Caco-2 (cell line): ENCODE data around the gene NOL9. TPM values are rescaled to one million over a fixed set of nuclear protein-coding genes. Genes with fewer than 3 reads are reported as not detected.
A peak's percentile ranks its signal among the peaks of the same experiment; 100 is the strongest.

Source experiments
- BruUV-seq: library from RNA; stranded (reverse); fragments of 400-500 nt; replicated peaks from 2 replicates; lab custom pipeline; 2021; lab: Mats Ljungman, UMichigan
- CTCF ChIA-PET: fragments of 300-600 bp; sonication (Branson Sonifier 250); formaldehyde crosslinking; loops from one replicate; lab custom pipeline; 2022; ENCODE audit warnings: antibody characterized with exemption; lab: Charles Lee
- POLR2A ChIA-PET: fragments of 300-600 bp; sonication (Branson Sonifier 250); formaldehyde crosslinking; loops from one replicate; lab custom pipeline; 2022; ENCODE audit warnings: antibody characterized with exemption; lab: Charles Lee
- DNase-seq, 2 experiments: peaks; one replicate each; pipeline versions ENCODE4 v3.0.0 to v3.0.0-alpha.2; 2020 to 2022
- H3K27me3 ChIP-seq: replicated peaks from 2 replicates; pipeline ENCODE4 v1.6.0; 2011; ENCODE audit warnings: low read length; ENCODE audit not compliant: control insufficient read depth, insufficient read depth
- H3K36me3 ChIP-seq: 2 replicates; pipeline ENCODE4 v1.5.1; 2011; ENCODE audit warnings: low read length; ENCODE audit not compliant: control insufficient read depth, insufficient read depth
- H3K4me1 ChIP-seq: fragments of 250-450 bp; sonication (Bioruptor Pico); 2 replicates; pipeline ENCODE4 v1.5.1; 2020; ENCODE audit warnings: mild to moderate bottlenecking
- H3K4me3 ChIP-seq: 2 replicates; pipeline ENCODE4 v1.5.1; 2011; ENCODE audit warnings: low read depth, mild to moderate bottlenecking, control low read depth, low read length
- H3K9me3 ChIP-seq: fragments of 250-450 bp; sonication (Bioruptor Pico); 2 replicates; pipeline ENCODE4 v1.5.1; 2020; ENCODE audit warnings: mild to moderate bottlenecking, moderate library complexity
- H3K27ac Mint-ChIP-seq: one replicate; pipeline ENCODE4 v1.8.0; 2022; ENCODE audit warnings: mixed read lengths; ENCODE audit not compliant: unreplicated experiment
- H3K27me3 Mint-ChIP-seq: one replicate; pipeline ENCODE4 v1.8.0; 2022; ENCODE audit warnings: mixed read lengths; ENCODE audit not compliant: insufficient read depth, unreplicated experiment
- H3K36me3 Mint-ChIP-seq: one replicate; pipeline ENCODE4 v1.8.0; 2022; ENCODE audit warnings: mild to moderate bottlenecking, mixed read lengths; ENCODE audit not compliant: insufficient read depth, unreplicated experiment
- H3K4me1 Mint-ChIP-seq: one replicate; pipeline ENCODE4 v1.8.0; 2022; ENCODE audit warnings: low read depth, mixed read lengths; ENCODE audit not compliant: unreplicated experiment
- H3K4me3 Mint-ChIP-seq: one replicate; pipeline ENCODE4 v1.8.0; 2022; ENCODE audit warnings: mild to moderate bottlenecking, moderate library complexity, mixed read lengths; ENCODE audit not compliant: unreplicated experiment
- H3K9me3 Mint-ChIP-seq: one replicate; pipeline ENCODE4 v1.8.0; 2022; ENCODE audit warnings: mixed read lengths; ENCODE audit not compliant: unreplicated experiment
- CTCF ChIP-seq, 2 experiments: fragments of 200-600 bp in 1 of 2; IDR thresholded peaks; 1 replicate in 1 of 2; 2 replicates in 1 of 2; pipeline versions ENCODE4 v1.5.1 to v1.8.0; 2011 to 2022; ENCODE audit warnings: antibody characterized with exemption in 1 of 2, control low read depth in 1 of 2, inconsistent platforms in 1 of 2, low read depth in 1 of 2, low read length in 1 of 2, mild to moderate bottlenecking in 1 of 2, moderate library complexity in 1 of 2; ENCODE audit not compliant: insufficient read depth in 1 of 2, severe bottlenecking in 1 of 2, unreplicated experiment in 1 of 2
- intact Hi-C: fragments of 100-400 bp; cut with micrococcal nuclease; formaldehyde crosslinking; loops from one replicate; pipeline ENCODE4 v1.10.0; 2022; ENCODE audit not compliant: unreplicated experiment
- total RNA-seq: library from RNA; stranded (reverse); gene quantifications from 2 replicates; pipeline ENCODE4 v1.2.3, GENCODE V29; 2022

The NOL9 gene
- total RNA-seq, 1 experiment from 2014 or later: 33.6 TPM

DNA sequence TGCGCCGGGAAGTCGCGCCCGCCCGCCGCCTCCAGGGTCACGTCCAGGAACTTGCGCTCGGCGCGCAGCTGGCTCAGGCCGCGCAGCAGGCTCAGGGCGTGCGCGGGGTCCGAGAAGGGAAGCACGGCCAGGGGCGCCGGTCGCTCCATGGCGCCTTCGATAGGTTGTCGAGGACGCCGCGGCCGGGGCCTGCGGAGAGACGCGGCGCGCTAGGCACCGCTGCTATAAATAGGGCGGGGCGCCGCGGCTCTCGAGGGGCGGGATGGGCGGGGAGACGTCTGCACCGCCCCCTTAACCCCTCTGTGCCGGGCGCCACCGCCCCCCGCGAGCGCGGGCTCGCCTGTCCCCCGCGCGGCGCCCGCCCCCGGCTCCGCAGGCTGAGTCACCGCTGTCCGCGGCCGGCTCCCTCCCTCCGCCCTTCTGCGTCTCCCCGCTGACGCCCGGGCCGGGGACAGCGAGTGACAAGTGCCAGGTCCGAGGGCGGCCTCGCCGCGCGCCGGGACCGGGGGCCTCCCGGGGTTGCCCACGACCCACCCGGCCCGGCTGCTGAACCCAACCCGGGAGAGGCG is 48.4 kb upstream of the NOL9 start, which contains the start of gene KLHL21:
Gene KLHL21 (minus strand): TSS at position 201 of the 569 bp plus-strand sequence. CDS start 52 bp downstream, at position 149.
- H3K36me3 ChIP-seq: peaks cover 3% of the 10 kb centered on the region
- ChIA-PET CTCF (interaction anchor here (0.6 kb wide), 1 partner anchor 53 kb away, joined by 3 read pairs; no protein-coding TSS in a partner anchor), POLR2A (interaction anchor here (0.9 to 1.5 kb wide), 3 partner anchors 11 to 98 kb away, joined by 3 to 4 read pairs (median 3); partner anchors contain the start of gene DNAJC11)
- no TSS peak for BruUV-seq
- peak; percentile 86 to 90 for DNase-seq
- H3K4me3 ChIP-seq: peak within 1 kb of the TSS; percentile 56
- no peaks in the 10 kb centered on the region for H3K27me3 Mint-ChIP-seq
- peak within 1 kb of the TSS; percentile 97 for H3K27ac Mint-ChIP-seq
- intact Hi-C loops: loop anchor here (10.0 kb wide), 2 partner anchors 48 to 108 kb away; partner anchors contain the start of genes NOL9, PLEKHG5 and TAS1R1
- no peaks in the 10 kb centered on the region for H3K9me3 ChIP-seq
- H3K9me3 Mint-ChIP-seq: no peaks in the 10 kb centered on the region
- TF ChIP-seq CTCF (IDR thresholded peaks at IDR 0.05; ENCODE audit: insufficient read depth in 1 of 2, low read depth in 1 of 2, low read length in 1 of 2, severe bottlenecking in 1 of 2, unreplicated experiment in 1 of 2): no peak
- H3K36me3 Mint-ChIP-seq: peaks cover 44% of the 10 kb centered on the region
- H3K4me3 Mint-ChIP-seq: peak within 1 kb of the TSS; percentile 96
- H3K27me3 ChIP-seq: no peaks in the 10 kb centered on the region
- H3K4me1 ChIP-seq: peaks cover 9% of the 10 kb centered on the region; the same call in 1 of the 2 replicates
- H3K4me1 Mint-ChIP-seq: no peaks in the 10 kb centered on the region

DNA sequence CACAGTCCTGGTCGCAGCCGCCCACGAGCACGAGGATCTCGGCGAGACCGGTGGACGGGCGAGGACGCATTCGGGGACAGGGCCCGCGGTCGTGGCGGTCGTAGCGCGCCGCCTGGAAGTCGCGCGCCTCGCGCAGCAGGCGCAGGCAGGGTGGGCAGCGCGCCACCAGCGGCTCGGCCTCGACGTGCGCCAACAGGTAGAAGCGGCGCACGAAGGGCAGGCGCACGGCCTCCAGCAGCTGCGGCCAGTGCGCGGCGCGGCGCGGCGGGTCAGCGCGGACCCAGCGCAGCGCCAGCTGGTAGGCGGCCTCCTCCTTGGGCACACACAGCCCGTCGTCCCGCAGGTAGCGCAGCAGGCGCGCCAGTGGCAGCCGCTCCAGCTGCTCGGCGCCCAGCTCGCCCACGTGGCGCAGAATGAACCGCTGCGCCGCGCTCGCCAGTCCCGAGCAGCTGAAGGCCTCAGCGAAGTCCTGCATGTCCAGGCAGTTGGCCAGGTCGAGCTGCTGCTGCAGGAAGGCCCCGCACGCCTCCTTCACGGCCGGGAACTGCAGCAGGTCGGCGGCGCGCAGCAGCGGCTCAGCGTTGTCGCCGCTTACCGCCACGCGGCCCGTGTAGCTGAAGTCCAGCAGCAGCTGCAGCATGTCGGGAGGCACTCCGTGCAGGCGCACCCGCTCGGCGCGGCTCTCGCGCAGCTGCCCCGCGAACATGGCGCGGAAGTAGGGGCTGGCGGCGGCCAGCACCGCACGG is 47.8 kb upstream of the NOL9 start:
- Mint-ChIP-seq H3K4me3 (peak overlapping the region; percentile 96), H3K27ac (peak overlapping the region; percentile 97), H3K4me1 (no peaks in the 10 kb centered on the region), H3K9me3 (no peaks in the 10 kb centered on the region), H3K36me3 (peaks cover 50% of the 10 kb centered on the region), H3K27me3 (no peaks in the 10 kb centered on the region)
- no TSS peak for BruUV-seq
- intact Hi-C loops: loop anchor here (10.0 kb wide), 2 partner anchors 47 to 107 kb away; partner anchors contain the start of genes NOL9, PLEKHG5 and TAS1R1
- Histone ChIP-seq H3K4me1 (peaks cover 9% of the 10 kb centered on the region; the same call in 1 of the 2 replicates), H3K36me3 (peaks cover 6% of the 10 kb centered on the region), H3K4me3 (peak overlapping the region; percentile 56), H3K27me3 (no peaks in the 10 kb centered on the region), H3K9me3 (no peaks in the 10 kb centered on the region)
- CTCF ChIA-PET: interaction anchor here (0.5 to 0.6 kb wide), 2 partner anchors 54 to 192 kb away, joined by 3 to 6 read pairs; no protein-coding TSS in a partner anchor
- TF ChIP-seq CTCF (IDR thresholded peaks at IDR 0.05; ENCODE audit: insufficient read depth in 1 of 2, low read depth in 1 of 2, low read length in 1 of 2, severe bottlenecking in 1 of 2, unreplicated experiment in 1 of 2): no peak
- POLR2A ChIA-PET: interaction anchor here (0.6 to 1.0 kb wide), 2 partner anchors 14 to 80 kb away, joined by 3 to 4 read pairs; no protein-coding TSS in a partner anchor
- peak in 1 of 2 experiments; percentile 38 for DNase-seq
